Activated CD8-positive, alpha-beta memory T cell treated with anti-CD3 and anti-CD28 coated beads for 36 hours (primary cell): ENCODE data around the gene DBR1. TPM values are rescaled to one million over a fixed set of nuclear protein-coding genes. Genes with fewer than 3 reads are reported as not detected.

Experiments used
- CTCF ChIA-PET: fragments of 350-600 bp; sonication (Branson Sonifier 250); formaldehyde crosslinking; loops from one replicate; lab custom pipeline; 2021; ENCODE audit warnings: antibody characterized with exemption; lab: Charles Lee
- POLR2A ChIA-PET: fragments of 350-600 bp; sonication (Branson Sonifier 250); formaldehyde crosslinking; loops from one replicate; lab custom pipeline; 2021; ENCODE audit warnings: antibody characterized with exemption; lab: Charles Lee
- total RNA-seq, 2 experiments: library from RNA; stranded (reverse); gene quantifications; one replicate each; pipeline ENCODE4 v1.2.3, GENCODE V29; 2021

Gene DBR1
- total RNA-seq, 2 experiments from 2014 or later = 26.2 to 26.7 TPM

DNA sequence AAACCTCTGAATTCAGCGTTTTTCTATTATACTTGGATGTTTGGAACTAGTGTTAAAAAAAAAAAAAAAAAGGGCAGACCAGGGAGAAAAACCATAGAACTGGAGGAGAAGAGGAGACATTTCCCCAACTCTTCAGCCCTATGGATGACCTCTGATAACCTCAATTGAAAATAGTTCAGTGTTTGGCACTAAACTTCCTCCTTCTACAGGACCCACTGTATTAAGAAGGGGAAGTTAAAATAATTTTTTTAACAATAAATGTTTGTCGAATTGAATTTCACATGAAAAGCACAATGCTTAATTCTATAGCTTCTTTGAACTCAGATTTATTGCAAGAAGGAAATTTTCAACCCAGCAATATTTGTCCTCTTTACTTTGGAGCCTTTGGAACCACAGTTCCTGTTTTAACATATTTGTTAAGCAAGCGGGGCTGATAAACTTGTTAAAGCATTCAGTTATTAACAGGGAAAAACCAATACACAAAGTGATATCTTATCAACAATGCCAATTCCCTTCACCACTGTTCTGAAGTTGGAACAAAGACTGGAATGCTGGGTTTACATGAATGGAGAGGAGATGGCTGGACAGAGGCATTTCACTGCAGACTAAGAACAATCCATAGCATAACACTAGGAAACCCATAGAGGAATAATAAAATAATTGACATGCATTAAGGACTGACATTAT is 39.4 kb downstream of the DBR1 start:
- ChIA-PET POLR2A (no interaction called here), CTCF (no interaction called here)

DNA sequence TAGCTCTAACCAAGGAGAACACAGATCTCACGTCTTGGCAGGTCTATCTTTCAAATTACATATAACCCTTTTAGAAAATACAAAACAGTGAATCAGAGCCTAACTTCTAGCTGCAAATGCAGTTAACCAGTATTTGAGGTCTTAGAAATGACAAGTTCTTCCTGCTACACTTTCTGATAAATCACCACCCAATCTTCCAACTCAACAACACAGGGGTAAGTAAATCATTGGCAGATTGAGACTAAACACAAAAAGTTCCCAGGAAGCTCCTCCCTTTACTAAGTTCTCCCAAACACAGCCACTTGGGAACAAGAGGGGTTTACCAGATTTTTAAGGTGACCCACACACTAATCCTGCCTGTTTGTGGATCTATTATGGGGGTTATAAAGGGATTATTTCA is 42.5 kb downstream of the DBR1 start, which contains the start of gene A4GNT:
Gene A4GNT, minus strand, starts transcription at position 152 of the 400 bp plus-strand sequence. CDS start 1,134 bp downstream, outside the sequence.
- ChIA-PET CTCF (no interaction called here), POLR2A (no interaction called here)

DNA sequence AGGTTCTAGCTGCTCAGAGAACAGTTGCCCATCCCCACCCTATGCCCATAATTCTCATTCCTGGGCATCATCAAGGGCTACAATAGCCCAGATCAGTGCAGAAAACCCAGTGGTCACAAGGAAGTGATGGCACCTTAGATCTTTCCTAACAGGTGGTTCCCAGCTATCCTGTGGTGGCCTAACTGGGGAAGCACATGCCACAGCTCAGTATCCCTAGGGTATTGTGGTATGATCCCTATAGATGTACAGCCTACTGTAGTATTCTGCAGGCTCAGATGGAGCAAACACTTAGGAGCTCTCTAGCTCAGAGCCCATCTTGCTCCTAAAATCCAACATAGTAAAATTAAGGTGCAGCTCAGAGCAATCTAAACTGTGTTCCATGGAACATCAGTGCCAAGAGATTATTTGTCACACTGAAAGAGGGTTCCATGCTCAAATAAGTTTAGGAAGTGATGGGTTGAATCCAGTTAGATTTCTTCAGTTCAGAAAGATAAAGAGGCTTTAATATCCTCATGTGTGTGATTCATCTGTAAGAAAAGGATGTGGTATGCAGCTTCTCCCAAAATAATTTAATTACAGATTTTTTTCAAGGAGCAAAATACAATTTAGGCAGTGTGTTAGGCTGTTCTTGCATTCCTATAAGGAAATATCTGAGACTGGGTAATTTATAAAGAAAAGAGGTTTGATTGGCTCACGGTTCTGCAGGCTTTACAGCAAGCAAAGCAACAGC is 46.9 kb downstream of the DBR1 start:
- POLR2A ChIA-PET = no interaction called here
- CTCF ChIA-PET = interaction anchor here (0.9 kb wide), 1 partner anchor 57 kb away, joined by 3 read pairs; no protein-coding TSS in a partner anchor

DNA sequence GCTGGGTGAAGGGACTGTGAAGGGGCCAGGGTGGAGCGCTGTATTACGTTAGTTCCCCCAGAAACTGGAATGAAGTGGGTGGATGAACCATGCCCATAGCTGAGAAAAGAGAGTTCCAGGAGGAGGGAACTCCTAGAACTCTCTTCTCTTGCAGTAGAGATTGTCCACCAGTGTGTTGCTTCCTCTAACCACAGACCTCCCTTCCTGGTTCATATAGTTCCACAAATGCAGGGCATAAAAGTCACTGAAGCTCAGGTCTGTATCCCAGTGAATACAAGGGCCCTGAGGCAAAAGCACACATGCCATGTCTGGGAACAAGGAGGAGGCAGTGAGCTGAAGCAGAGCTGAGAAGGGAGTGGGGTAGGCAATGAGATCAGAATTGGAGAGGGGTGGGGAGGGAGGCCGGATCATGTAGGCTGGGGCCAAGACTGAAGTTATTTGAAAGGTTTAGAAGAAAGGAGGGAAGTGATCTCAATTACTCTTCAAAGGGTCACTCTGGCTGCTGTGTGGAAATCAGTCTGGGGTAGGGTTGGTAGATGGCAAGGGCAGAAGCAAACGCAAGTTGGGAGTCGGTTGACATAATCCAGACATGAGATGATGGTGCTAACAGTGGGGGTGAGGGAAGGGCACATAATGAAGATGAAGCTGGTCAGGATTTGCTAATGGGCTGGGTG is 49.0 kb downstream of the DBR1 start:
- POLR2A ChIA-PET = no interaction called here
- CTCF ChIA-PET = interaction anchor here (0.6 to 0.9 kb wide), 2 partner anchors 11 to 1729 kb away, joined by 3 to 4 read pairs; partner anchors contain the start of gene DZIP1L

DNA sequence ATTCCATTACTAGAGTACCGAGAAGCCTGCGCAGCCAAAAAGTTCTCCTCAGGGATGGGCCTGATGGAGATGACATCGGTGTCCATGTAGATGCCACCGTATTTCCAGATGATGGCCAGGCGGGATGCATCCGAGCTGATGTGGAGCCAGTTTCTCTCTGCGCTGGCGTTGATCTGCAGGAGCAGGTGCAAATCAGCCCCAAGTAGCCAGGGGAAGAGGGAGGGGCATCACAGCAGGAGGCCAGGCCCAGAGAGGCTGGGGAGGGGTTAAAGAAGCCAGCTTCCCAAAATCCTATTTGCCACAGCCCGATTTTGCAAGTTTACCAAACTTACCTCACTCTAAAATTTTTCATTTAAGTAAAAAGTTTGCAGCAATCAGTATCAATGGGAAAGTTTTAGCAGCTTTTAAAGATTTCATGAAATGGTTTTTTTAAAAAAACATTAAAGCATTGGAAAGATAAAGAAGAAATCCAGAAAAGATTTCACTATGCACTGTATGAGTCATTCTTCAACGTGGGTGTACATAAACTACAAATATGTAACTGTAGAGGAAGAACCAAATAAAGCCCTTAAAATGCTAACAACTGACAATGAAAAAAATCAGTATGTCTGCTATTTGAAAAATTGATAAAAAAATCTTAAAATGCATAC is 49.9 kb downstream of the DBR1 start:
- POLR2A ChIA-PET = no interaction called here

DNA sequence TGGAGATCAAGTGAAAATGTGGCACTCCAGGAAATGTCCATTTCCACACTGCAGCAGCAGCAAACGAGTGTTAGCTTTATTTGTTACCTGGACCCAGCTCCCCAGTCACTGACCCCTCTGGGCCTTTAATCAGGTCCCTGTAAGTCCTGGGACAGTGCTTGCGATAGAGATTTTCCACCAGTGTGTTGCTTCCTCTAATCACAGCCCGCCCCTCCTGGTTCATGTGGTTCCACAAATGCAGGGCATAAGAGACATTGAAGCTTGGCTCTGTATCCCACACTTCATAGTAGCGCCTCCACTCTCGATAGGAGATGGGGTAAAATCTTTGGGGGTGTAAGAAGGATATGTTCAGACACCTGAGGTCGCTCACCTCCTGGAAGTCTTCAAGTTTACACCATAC is 50.5 kb downstream of the DBR1 start:
- CTCF ChIA-PET = no interaction called here
- POLR2A ChIA-PET = no interaction called here

More for the DNA sequence above, 49.9 kb downstream of the DBR1 start:
- CTCF ChIA-PET = interaction anchor here (0.9 kb wide), 1 partner anchor 10 kb away, joined by 3 read pairs; the partner anchor contains the start of gene DZIP1L

DNA sequence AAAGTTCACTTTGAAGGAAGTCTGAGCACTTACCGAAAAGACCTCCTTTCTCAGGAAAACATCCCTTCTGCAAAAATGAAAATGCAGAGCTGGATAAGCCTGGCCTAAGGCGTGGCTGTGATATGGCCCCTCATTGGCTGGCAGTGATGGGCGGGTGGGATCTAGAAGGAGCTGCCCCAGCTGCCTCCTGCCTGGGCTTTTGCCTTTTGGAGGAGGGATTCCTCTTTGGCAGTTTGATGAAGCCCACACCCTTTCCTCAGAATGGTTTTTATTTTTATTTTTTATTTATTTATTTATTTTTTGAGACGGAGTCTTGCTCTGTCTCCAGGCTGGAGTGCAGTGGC is 55.3 kb downstream of the DBR1 start:
- ChIA-PET CTCF (interaction anchor here (0.7 to 3.0 kb wide), 5 partner anchors 8 to 53 kb away, joined by 3 to 24 read pairs (median 10); no protein-coding TSS in a partner anchor), POLR2A (no interaction called here)

DNA sequence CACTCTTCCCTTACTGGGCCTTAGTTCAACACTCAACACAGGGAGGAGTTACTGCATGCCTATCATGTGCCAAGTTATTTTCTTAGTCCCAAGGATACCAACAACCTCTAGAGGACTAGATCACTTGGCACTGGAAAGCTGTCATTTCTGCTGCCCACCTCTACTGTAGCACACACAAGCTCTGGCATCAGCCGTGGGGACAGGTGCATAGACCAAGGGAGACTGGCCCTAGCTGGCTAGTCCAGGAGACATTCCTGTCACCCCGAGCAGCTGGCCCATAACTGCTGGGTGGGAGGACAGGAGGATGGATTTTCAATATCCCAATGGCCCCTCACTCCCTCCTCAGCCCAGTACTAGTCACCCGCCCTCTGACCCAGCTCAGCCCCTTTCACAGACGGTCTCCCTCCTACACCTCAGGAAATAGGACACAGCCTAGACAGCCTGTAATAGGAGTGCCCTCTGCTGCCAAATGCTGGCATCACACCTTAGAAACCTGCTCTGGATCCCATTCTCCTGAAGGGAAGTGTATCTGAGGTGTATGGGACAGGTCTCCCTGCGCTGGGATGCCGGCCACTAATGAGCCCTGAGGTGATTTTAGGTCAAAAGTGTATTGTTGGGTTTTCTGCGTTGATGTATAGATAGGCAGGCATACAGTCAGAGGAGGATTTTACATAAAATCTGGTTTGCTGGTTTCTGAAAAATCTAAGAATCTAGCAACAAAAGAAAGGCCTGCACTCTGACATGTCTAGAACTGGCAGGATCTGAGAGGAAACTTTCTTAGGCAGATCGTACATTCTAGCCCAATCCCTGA is 55.9 kb downstream of the DBR1 start:
- ChIA-PET CTCF (interaction anchor here (0.7 to 3.0 kb wide), 7 partner anchors 36 to 94 kb away, joined by 3 to 24 read pairs (median 3); no protein-coding TSS in a partner anchor), POLR2A (no interaction called here)

DNA sequence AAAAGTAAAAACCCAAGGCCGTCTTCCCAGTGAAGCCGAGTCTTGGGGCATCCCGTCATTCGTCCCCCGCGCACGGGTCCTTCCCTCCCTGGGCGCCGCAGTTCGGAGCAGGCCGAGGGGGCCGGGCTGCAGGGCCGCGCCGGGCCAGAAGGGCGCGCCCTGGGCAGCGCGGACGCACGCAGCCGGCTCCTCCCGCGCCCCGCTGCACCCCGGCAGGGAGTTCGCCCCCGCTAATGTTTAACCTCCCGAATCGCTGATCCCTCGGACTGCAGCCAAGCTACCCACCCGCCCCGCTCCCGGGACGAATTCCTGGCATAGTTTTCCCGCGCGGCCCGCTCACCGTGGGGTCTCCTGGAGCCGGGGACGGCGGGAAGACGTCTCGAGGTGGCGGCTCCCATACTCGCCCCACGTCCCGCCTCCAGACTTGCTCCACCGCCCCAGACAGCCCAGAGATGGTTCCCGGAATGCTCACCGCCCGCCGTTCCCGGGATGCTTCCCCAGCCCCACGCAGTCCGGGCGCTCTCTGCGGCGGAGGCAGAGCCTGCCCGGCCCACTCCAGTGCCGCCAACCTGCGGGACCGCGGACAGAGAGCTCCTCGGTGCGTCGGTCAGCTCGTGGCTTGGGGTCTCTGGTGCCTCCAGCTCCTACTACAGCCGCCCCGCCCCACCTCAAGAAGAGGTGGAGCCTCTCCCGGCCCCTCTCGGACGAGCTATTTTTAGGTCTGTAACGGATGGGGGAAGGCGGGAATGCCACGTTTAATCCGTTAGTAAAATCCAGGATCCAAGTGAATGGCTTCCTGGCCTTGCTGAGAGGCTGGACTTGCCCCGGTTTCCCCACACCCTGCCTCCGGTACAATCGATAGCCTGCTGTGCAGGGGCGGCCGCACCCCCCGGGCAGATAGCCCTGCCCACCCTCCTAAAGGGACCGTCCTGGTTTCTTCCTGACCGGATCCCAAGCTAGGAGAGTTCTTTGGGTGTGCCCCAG is 59.4 kb downstream of the DBR1 start, which contains the start of gene DZIP1L:
Gene DZIP1L, minus strand, starts transcription at position 621 of the 984 bp plus-strand sequence. CDS start 11,637 bp downstream, outside the sequence.
- ChIA-PET POLR2A (no interaction called here), CTCF (interaction anchor here (0.8 to 1.1 kb wide), 3 partner anchors 10 to 49 kb away, joined by 3 read pairs; no protein-coding TSS in a partner anchor)

DNA sequence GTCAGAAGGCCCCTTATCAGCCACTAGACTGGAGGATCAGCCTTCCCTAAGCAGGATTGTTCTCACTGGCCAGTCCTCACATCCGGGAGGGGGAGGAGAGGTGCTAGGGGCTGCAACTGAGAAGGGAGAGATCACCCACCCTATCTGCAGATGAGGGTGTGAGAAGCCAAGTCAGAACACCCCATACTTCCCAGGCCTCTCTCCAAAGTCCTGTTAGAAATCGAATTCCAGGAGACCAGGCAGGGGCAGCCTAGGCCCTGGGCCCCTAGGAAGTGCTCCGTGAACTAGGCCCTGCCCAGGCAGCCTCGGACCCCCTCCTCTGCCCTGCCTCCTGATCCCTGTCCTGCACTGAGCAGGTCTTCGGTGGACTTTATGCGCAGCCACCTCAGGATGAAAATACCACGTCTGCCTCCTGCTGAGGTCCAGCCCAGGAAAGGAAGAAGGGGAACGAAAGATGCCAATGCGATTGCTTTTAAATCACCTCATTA is 60.2 kb downstream of the DBR1 start:
- CTCF ChIA-PET = interaction anchor here (1.1 kb wide), 1 partner anchor 11 kb away, joined by 3 read pairs; no protein-coding TSS in a partner anchor

DNA sequence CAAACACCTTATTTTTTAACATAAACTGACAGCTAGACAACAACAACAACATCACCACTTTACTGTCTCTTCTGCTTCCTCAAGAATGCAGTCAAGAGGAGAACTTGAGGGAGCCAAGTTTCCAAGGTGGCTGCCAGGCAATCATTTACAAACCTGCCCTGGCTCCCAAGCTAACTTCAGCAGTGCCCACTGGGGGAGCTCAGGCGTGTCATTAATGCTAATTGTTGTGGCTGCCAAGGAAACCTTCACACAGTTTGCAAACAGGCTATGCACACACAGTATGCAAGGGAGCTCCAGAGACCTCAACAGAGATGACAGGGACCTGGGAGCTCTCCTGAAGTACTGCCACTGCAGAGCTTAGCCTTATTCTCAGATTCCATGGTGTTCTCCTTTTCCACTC is 61.4 kb downstream of the DBR1 start:
- CTCF ChIA-PET = no interaction called here
- POLR2A ChIA-PET = no interaction called here

More for the DNA sequence above, 60.2 kb downstream of the DBR1 start:
- POLR2A ChIA-PET = no interaction called here

DNA sequence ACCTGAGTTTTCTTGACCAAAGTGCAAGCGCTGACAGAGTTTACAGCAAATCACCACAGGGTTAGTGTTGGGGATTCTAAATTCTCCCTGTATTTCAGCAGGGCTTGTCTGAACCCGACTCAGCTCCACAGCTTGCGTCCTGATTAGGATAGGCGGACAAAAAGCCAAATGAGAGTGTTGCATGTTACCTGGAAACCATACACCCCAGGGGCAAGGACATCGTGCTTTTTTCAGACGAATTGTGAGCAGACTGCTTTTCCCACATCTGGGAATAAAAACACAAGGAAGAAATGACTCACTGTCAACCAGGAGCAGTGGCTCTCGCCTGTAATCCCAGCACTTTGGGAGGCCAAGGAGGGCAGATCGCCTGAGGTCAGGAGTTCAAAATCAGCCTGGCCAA is 62.4 kb downstream of the DBR1 start:
- ChIA-PET CTCF (no interaction called here), POLR2A (no interaction called here)

Other genes starting within 250 kb of the DBR1 start
- gene CLDN18, start 164.8 kb downstream of the DBR1 start, total RNA-seq = not detected
- under 1 TPM; 0.13 to 0.21 TPM for gene DZIP1L, start 59.3 kb downstream of the DBR1 start, total RNA-seq
- not detected for gene A4GNT, start 42.5 kb downstream of the DBR1 start, total RNA-seq
- gene ARMC8, start 12.4 kb upstream of the DBR1 start, total RNA-seq = 10 to 100 TPM; 42.2 to 49.9 TPM
- gene NME9, start 154.9 kb upstream of the DBR1 start, total RNA-seq = not detected
- gene MRAS, start 173.7 kb upstream of the DBR1 start, total RNA-seq = not detected